ENCODE results near the gene KCNE4. TPM values are rescaled to one million over a fixed set of nuclear protein-coding genes. Genes with fewer than 3 reads are reported as not detected.
A peak's percentile ranks its signal among the peaks of the same experiment; 100 is the strongest.

KCNE4 gene, protein sequence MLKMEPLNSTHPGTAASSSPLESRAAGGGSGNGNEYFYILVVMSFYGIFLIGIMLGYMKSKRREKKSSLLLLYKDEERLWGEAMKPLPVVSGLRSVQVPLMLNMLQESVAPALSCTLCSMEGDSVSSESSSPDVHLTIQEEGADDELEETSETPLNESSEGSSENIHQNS
- not detected in 2 replicates for total RNA-seq (2014; rRNA removed; shearing (Covaris generic))
- polyA plus RNA-seq (2016; fragmentation: Nextera tagmentation; extraction: Ambion mirVana): not detected in 2 replicates
- long read RNA-seq: 0 reads

DNA sequence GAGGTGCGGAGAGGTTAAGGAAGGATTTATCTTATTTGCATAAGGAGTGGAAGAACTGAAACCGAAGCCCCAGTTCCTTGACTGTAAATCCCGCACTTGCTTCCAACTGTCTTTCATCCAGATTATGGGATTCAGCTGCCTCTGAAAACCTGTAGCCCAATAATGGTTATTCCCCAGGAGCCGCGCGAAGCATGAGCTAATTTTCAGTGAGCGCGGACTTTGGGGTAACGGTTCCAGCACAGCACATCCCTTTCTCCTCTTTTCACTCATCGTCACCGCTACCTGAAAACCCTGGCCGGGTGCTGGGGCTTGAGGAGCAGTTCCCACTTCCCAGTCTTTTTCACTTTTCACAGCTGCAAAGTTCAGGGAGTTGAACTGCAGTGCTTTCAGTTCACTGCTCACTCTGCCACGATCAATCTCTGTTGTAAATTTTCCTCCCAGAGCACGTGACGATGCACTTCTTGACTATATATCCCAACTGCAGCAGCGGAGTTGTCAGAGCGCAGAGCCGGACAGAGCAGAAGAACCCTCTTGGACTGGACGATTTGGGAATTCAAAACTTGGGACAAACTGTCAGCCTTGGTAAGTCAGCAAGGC, at the start of gene KCNE4:
KCNE4 (plus strand) TSS at position 498 of the 597 bp plus-strand sequence. CDS start 641 bp downstream, outside the sequence.
- no peaks in the 10 kb centered on the region; the same call in 2 of the 3 replicates for H3K9me3 Mint-ChIP-seq
- H3K27ac Mint-ChIP-seq: no peak within 1 kb of the TSS; the same call in 1 of the 2 replicates
- H3K27me3 Mint-ChIP-seq (ENCODE audit: insufficient read depth, low read depth, poor library complexity): peaks cover 6% of the 10 kb centered on the region
- Histone ChIP-seq H2AFZ (peak within 1 kb of the TSS; percentile 89), H3K9me2 (ENCODE audit: insufficient read depth) (no peaks in the 10 kb centered on the region), H3K27me3 (ENCODE audit: insufficient read depth) (no peaks in the 10 kb centered on the region), H3K4me3 (no peak within 1 kb of the TSS), H4K20me1 (replicated peaks; ENCODE audit: insufficient read depth) (no peaks in the 10 kb centered on the region), H3K79me2 (replicated peaks; ENCODE audit: insufficient read depth) (no peaks in the 10 kb centered on the region), H3K4me1 (ENCODE audit: insufficient read depth) (peaks cover 12% of the 10 kb centered on the region), H3K4me2 (no peak within 1 kb of the TSS; the same call in 1 of the 2 replicates), H3K36me3 (ENCODE audit: insufficient read depth) (no peaks in the 10 kb centered on the region), H3K27ac (ENCODE audit: low read depth) (peak within 1 kb of the TSS; percentile 43; the same call in 1 of the 2 replicates), H3F3A (replicated peaks; ENCODE audit: low read depth) (no peaks in the 10 kb centered on the region)
- TF ChIP-seq CREB1 (CRISPR knock-in tag; IDR thresholded peaks at IDR 0.05; ENCODE audit: low read depth): no peak
- no peak for TF ChIP-seq CTCF (conservative IDR thresholded peaks at IDR 0.05; ENCODE audit: low read depth in 2 of 2)
- TF ChIP-seq ETS1 (IDR thresholded peaks at IDR 0.05): no peak
- TF ChIP-seq NANOG (IDR thresholded peaks at IDR 0.05; ENCODE audit: borderline replicate concordance): no peak
- TF ChIP-seq POLR2AphosphoS5 (IDR thresholded peaks at IDR 0.05; ENCODE audit: low read depth): no peak
- no peak for TF ChIP-seq ZNF114 (CRISPR knock-in tag; IDR thresholded peaks at IDR 0.05)
- TF ChIP-seq, protein P1, sequence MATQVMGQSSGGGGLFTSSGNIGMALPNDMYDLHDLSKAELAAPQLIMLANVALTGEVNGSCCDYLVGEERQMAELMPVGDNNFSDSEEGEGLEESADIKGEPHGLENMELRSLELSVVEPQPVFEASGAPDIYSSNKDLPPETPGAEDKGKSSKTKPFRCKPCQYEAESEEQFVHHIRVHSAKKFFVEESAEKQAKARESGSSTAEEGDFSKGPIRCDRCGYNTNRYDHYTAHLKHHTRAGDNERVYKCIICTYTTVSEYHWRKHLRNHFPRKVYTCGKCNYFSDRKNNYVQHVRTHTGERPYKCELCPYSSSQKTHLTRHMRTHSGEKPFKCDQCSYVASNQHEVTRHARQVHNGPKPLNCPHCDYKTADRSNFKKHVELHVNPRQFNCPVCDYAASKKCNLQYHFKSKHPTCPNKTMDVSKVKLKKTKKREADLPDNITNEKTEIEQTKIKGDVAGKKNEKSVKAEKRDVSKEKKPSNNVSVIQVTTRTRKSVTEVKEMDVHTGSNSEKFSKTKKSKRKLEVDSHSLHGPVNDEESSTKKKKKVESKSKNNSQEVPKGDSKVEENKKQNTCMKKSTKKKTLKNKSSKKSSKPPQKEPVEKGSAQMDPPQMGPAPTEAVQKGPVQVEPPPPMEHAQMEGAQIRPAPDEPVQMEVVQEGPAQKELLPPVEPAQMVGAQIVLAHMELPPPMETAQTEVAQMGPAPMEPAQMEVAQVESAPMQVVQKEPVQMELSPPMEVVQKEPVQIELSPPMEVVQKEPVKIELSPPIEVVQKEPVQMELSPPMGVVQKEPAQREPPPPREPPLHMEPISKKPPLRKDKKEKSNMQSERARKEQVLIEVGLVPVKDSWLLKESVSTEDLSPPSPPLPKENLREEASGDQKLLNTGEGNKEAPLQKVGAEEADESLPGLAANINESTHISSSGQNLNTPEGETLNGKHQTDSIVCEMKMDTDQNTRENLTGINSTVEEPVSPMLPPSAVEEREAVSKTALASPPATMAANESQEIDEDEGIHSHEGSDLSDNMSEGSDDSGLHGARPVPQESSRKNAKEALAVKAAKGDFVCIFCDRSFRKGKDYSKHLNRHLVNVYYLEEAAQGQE (IDR thresholded peaks at IDR 0.05; ENCODE audit: unreplicated experiment): no peak
- TF ChIP-seq EZH2 (IDR thresholded peaks at IDR 0.05; ENCODE audit: low read depth, unreplicated experiment): no peak
- TF ChIP-seq EZH2phosphoT487 (IDR thresholded peaks at IDR 0.05; ENCODE audit: unreplicated experiment): no peak
- TF ChIP-seq ZNF462 (CRISPR knock-in tag; IDR thresholded peaks at IDR 0.05): no peak
- no peak for TF ChIP-seq JUNB (IDR thresholded peaks at IDR 0.05; ENCODE audit: unreplicated experiment)
- no peak for TF ChIP-seq ZNF331 (CRISPR knock-in tag; IDR thresholded peaks at IDR 0.05; ENCODE audit: low read depth)
- no peak for TF ChIP-seq STAT1 (IDR thresholded peaks at IDR 0.05; ENCODE audit: unreplicated experiment)
- H3K4me1 Mint-ChIP-seq: peaks cover 29% of the 10 kb centered on the region
- DNase-seq (ENCODE audit: low spot score) (peak; percentile 27), ATAC-seq (peak; percentile 50)
- no peak within 1 kb of the TSS for H3K4me3 Mint-ChIP-seq
- H3K36me3 Mint-ChIP-seq (ENCODE audit: low read depth): no peaks in the 10 kb centered on the region

Measured in GM23338 (cell line).